Colonic mucosa (tissue), 4 donors: ENCODE measurements around the gene AGBL1. TPM values are rescaled to one million over a fixed set of nuclear protein-coding genes. Genes with fewer than 3 reads are reported as not detected.

Source experiments
- DNase-seq: peaks from one replicate; pipeline ENCODE4 v3.0.0-alpha.2; 2020
- H3K27ac ChIP-seq: fragments of 200-600 bp; one replicate; pipeline ENCODE4 v1.8.0; 2021
- H3K27me3 ChIP-seq: fragments of 200-600 bp; one replicate; pipeline ENCODE4 v1.8.0; 2021
- H3K36me3 ChIP-seq: fragments of 200-600 bp; one replicate; pipeline ENCODE4 v1.8.0; 2021
- H3K4me1 ChIP-seq: fragments of 200-600 bp; one replicate; pipeline ENCODE4 v1.8.0; 2021; ENCODE audit warnings: mild to moderate bottlenecking
- H3K4me3 ChIP-seq: fragments of 200-600 bp; one replicate; pipeline ENCODE4 v1.8.0; 2021
- H3K9ac ChIP-seq, 2 donors: one replicate each; pipeline ENCODE4 v1.7.0; 2013; ENCODE audit warnings: control low read depth in 2 of 2, low read depth in 2 of 2, low read length in 2 of 2
- H3K9me3 ChIP-seq: fragments of 200-600 bp; one replicate; pipeline ENCODE4 v1.8.0; 2021
- intact Hi-C: fragments of 100-400 bp; cut with DNase I; formaldehyde crosslinking; loops from one replicate; pipeline ENCODE4 v1.14.1; 2022
- total RNA-seq, 2 donors: library from RNA; stranded (reverse); fragmentation: NEBNext Ultra II Directional in 1 of 2; extraction: Animal tissue kit (Norgen Biotek cat#: 25700) in 1 of 2; gene quantifications; one replicate each; pipeline ENCODE4 v1.2.1, GENCODE V29; 2021
- TF ChIP-seq, protein P1 (sequence below): fragments of 200-600 bp; IDR thresholded peaks from one replicate; pipeline ENCODE4 v1.8.0; 2022; ENCODE audit warnings: antibody characterized with exemption, mild to moderate bottlenecking
- donor health status: healthy.
- donor health status: DM: no; HTN: no; CAD: no.
- donor health status: DM: no; HTN: no; CAD: no.

Gene AGBL1
- total RNA-seq, 2 donors from 2014 or later, result 0.10 to 0.24 TPM

DNA sequence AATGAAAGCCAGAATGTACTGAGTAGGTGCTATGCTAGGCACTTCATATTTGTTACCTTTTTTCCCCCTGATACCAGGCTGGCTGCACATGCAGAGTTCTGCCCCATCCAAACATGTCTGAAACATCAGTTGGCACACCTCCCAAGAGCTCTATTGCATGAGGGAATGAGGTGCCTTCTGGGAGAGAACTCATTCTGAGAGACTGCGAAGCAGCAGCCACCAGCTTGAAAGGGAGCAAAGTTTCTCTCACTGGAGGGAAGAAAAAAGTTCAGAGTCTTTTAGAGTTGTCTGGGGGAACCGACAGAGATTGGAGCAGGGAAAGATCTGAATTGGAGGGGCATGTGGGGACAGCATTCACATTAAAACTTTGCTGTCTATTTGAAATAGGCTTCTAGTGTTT lies 84.1 kb downstream of the AGBL1 start:
- intact Hi-C loops, result no loop called here
- Histone ChIP-seq H3K9me3 (no peaks in the 10 kb centered on the region), H3K36me3 (no peaks in the 10 kb centered on the region), H3K27ac (no peak overlapping the region), H3K4me1 (no peaks in the 10 kb centered on the region), H3K27me3 (no peaks in the 10 kb centered on the region), H3K9ac (no peak overlapping the region), H3K4me3 (no peak overlapping the region)
- TF ChIP-seq, protein P1, sequence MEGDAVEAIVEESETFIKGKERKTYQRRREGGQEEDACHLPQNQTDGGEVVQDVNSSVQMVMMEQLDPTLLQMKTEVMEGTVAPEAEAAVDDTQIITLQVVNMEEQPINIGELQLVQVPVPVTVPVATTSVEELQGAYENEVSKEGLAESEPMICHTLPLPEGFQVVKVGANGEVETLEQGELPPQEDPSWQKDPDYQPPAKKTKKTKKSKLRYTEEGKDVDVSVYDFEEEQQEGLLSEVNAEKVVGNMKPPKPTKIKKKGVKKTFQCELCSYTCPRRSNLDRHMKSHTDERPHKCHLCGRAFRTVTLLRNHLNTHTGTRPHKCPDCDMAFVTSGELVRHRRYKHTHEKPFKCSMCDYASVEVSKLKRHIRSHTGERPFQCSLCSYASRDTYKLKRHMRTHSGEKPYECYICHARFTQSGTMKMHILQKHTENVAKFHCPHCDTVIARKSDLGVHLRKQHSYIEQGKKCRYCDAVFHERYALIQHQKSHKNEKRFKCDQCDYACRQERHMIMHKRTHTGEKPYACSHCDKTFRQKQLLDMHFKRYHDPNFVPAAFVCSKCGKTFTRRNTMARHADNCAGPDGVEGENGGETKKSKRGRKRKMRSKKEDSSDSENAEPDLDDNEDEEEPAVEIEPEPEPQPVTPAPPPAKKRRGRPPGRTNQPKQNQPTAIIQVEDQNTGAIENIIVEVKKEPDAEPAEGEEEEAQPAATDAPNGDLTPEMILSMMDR, result no peak
- no peak for DNase-seq

DNA sequence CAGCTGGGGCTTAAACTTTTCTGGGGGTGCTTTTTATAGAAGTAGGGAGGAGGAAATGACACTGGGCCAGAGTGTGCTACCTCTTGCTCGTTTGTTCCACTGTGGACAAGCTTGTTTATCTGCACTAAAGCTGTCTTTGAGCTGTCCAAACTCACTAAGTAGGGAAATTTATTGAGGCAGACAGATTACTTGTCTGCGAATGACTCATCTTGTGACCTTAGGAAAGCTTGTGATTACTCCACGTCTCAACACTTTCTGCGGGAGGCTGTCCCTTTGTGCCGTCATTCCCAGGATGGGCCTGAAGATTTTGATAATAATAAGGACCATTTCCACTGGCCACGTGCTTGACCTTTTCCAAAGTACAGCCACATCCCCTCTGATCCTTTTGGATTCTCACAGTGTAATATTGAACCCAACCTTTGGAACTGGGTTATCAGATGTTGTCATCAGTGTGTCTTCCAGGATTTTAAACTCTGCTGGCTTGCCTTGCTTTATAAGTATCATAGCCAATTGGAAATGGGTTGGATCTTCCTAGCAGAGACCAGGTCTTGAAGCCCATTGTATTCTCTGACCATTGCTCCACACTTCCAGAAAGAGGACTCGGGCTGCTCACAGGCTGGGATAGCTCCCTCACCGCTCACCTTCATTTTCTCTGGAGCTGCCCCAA lies 84.7 kb downstream of the AGBL1 start:
- Histone ChIP-seq H3K36me3 (no peaks in the 10 kb centered on the region), H3K4me3 (no peak overlapping the region), H3K9me3 (no peaks in the 10 kb centered on the region), H3K4me1 (no peaks in the 10 kb centered on the region), H3K9ac (no peak overlapping the region), H3K27ac (no peak overlapping the region), H3K27me3 (no peaks in the 10 kb centered on the region)
- intact Hi-C loops, result no loop called here
- TF ChIP-seq, protein P1, result no peak
- no peak for DNase-seq

DNA sequence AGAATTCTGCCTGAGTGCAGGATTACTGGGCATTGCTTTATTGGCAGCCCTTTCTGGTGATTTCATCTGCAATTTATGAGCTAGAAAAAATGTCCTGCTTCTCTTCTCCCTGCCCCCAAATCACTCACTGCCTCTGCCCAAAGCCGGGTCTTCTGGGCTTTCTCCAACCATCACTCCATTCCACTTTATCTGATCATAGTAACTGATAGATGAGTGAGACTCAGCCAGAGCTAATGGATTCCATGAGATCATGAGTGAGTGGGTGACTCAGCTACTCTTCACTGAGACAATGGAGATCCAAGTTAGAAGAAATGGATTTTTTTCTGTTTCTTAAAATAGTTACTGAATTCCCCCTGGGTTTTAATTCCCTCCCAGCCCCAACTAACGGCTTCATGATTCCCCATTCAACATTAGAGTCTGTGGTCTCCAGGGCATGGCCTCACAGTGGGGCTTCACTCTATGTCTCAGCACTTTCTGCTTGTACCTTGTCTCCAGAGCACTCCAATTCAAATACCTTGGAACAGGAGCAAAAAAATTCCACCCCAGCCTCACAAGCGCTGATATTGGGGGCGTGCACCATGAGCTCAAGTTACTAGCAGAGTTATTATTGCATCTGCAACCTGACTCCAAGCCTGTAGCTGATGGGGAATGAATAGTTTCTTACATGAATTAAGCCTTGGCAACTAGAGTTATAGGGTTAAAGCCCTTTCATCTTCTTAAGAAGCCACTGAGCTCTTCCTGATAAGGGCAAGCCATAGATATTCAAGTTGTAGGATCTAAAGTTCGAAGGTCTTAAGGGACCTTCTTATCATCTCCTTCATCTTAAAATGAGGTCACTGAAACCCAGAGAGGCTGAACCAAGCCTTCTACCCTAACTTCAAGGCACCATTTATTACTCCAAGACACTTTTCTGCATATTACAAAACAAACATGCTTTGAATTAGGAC lies 85.9 kb downstream of the AGBL1 start:
- Histone ChIP-seq H3K4me3 (no peak overlapping the region), H3K9ac (no peak overlapping the region), H3K4me1 (no peaks in the 10 kb centered on the region), H3K27me3 (no peaks in the 10 kb centered on the region), H3K36me3 (no peaks in the 10 kb centered on the region), H3K9me3 (no peaks in the 10 kb centered on the region), H3K27ac (no peak overlapping the region)
- intact Hi-C loops, result no loop called here
- TF ChIP-seq, protein P1, result no peak
- DNase-seq, result no peak

DNA sequence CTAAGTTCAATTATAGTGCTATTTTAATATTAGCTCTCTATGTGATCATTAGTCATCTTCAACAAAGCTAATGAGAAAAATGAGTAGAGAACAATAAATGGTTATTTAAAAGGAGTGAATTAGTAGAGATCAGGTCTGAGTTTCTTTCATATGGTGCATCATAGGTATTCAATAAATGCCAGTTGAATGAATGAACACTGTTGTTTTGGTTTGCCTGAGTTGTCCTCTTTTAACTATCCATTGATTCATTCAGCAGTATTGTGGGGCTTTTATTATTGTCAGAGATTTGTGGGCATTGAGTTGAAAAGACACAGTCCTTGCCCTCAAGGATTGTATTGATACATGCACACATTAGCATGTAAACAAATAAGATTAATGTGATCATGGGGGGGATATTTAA lies 88.2 kb downstream of the AGBL1 start:
- H3K27me3 ChIP-seq, result no peaks in the 10 kb centered on the region
- no peaks in the 10 kb centered on the region for H3K4me1 ChIP-seq
- no peak overlapping the region for H3K4me3 ChIP-seq
- H3K36me3 ChIP-seq, result no peaks in the 10 kb centered on the region
- no peaks in the 10 kb centered on the region for H3K9me3 ChIP-seq
- no peak overlapping the region for H3K27ac ChIP-seq
- no peak overlapping the region for H3K9ac ChIP-seq
- no peak for DNase-seq
- TF ChIP-seq, protein P1, result no peak
- intact Hi-C loops, result no loop called here

DNA sequence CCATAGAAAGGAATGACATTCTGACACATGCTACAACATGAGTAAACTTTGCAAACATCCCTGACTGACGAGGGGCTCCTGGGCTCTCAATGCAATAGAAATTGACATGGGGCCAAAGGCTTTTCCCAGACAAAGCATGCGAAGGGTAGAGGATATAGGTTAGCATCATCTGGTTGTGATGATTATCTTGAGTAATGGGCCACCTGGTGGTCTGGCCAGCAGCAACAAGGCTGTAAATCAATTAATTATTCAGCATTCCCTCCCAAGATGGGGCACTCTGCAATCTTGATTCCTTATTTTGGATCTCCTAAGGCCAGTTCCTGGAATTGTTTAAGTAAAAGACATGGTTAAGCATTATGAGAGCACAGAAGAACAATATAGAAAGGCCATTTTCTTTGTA lies 99.2 kb downstream of the AGBL1 start:
- TF ChIP-seq, protein P1, result no peak
- no peaks in the 10 kb centered on the region for H3K36me3 ChIP-seq
- intact Hi-C loops, result no loop called here

More for the DNA sequence above, 99.2 kb downstream of the AGBL1 start:
- no peak overlapping the region for H3K9ac ChIP-seq
- no peaks in the 10 kb centered on the region for H3K9me3 ChIP-seq
- no peaks in the 10 kb centered on the region for H3K4me1 ChIP-seq
- DNase-seq, result no peak
- no peaks in the 10 kb centered on the region for H3K27me3 ChIP-seq
- no peak overlapping the region for H3K27ac ChIP-seq
- H3K4me3 ChIP-seq, result no peak overlapping the region
